ENCODE results near the gene UCK2.

DNA sequence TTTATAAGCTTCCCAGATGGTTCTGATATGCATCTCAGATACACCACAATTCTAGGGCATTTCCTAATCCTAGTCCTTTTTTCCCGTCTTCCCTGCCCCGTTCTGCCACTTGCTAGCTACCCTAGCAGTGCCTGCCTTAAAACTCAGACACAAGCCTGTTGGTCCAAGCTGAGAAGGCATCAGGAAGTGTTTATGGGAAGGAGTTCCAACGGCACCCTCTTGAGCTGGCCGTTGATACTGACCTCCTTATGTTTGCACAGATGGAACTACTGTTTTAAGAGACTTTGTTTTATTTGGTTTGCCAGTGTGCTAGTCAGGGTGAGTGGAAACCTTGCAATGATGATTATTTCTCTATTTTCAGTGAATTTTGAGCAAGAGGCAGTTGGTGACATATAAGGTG lies 67.2 kb downstream of the UCK2 start:
- TF ChIP-seq, protein P1, sequence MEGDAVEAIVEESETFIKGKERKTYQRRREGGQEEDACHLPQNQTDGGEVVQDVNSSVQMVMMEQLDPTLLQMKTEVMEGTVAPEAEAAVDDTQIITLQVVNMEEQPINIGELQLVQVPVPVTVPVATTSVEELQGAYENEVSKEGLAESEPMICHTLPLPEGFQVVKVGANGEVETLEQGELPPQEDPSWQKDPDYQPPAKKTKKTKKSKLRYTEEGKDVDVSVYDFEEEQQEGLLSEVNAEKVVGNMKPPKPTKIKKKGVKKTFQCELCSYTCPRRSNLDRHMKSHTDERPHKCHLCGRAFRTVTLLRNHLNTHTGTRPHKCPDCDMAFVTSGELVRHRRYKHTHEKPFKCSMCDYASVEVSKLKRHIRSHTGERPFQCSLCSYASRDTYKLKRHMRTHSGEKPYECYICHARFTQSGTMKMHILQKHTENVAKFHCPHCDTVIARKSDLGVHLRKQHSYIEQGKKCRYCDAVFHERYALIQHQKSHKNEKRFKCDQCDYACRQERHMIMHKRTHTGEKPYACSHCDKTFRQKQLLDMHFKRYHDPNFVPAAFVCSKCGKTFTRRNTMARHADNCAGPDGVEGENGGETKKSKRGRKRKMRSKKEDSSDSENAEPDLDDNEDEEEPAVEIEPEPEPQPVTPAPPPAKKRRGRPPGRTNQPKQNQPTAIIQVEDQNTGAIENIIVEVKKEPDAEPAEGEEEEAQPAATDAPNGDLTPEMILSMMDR (IDR thresholded peaks at IDR 0.05), result no peak
- TF ChIP-seq POLR2A (IDR thresholded peaks at IDR 0.05), result no peak
